Gastrocnemius medialis (tissue), 4 donors: ENCODE data around the gene AGRN.

ENCODE experiments used
- POLR2A ChIP-seq, 2 donors: fragments of 450-650 bp; IDR thresholded peaks; one replicate each; pipeline ENCODE4 v1.6.1; 2017; ENCODE audit warnings: antibody characterized with exemption in 2 of 2, mild to moderate bottlenecking in 2 of 2, moderate library complexity in 2 of 2
- TF ChIP-seq, protein P1 (sequence below), 5 experiments: fragments of 450-650 bp in 3 of 5; fragments of 200-600 bp in 2 of 5; sonication (generic) in 2 of 5; IDR thresholded peaks in 4 of 5; conservative IDR thresholded peaks in 1 of 5; 1 replicate in 4 of 5; 2 replicates in 1 of 5; pipeline ENCODE4 v1.5.1; 2016 to 2019; ENCODE audit warnings: antibody characterized with exemption in 5 of 5, mild to moderate bottlenecking in 3 of 5, moderate library complexity in 3 of 5

DNA sequence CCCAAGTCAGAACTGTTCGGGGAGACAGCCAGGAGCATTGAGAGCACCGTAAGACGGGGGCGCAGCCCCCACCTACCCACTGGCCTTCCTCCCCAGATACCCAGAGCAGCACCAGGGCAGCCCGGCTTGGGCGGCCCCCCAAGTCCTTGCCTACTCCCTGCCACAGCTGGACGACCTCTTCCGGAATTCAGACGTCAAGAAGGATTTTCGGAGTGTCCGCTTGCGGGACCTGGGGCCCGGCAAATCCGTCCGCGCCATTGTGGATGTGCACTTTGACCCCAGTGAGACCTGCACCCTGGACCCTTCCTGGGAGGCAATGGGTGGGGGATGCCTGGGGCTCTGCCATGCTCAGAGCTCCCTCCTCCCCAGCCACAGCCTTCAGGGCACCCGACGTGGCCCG lies 27.5 kb downstream of the AGRN start:
- TF ChIP-seq, protein P1, sequence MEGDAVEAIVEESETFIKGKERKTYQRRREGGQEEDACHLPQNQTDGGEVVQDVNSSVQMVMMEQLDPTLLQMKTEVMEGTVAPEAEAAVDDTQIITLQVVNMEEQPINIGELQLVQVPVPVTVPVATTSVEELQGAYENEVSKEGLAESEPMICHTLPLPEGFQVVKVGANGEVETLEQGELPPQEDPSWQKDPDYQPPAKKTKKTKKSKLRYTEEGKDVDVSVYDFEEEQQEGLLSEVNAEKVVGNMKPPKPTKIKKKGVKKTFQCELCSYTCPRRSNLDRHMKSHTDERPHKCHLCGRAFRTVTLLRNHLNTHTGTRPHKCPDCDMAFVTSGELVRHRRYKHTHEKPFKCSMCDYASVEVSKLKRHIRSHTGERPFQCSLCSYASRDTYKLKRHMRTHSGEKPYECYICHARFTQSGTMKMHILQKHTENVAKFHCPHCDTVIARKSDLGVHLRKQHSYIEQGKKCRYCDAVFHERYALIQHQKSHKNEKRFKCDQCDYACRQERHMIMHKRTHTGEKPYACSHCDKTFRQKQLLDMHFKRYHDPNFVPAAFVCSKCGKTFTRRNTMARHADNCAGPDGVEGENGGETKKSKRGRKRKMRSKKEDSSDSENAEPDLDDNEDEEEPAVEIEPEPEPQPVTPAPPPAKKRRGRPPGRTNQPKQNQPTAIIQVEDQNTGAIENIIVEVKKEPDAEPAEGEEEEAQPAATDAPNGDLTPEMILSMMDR (IDR thresholded peaks at IDR 0.05 in 4 of 5, conservative IDR thresholded peaks at IDR 0.05 in 1 of 5), result no peak
- no peak for TF ChIP-seq POLR2A (IDR thresholded peaks at IDR 0.05)
